HL-60/S4 treated with phorbol 12-myristate 13-acetate at 8.2 ng/mL for 4 days and 3 days (cell line): ENCODE results near the gene WDR5B.
"Not testable (repeated sequence)": the region's sequence is repeated elsewhere in the genome, so short reads cannot be mapped to it uniquely, and the experiment has no call there.

Experiments
- in situ Hi-C: fragments of 300-500 bp; cut with MboI; formaldehyde crosslinking; loops from 2 replicates; pipeline ENCODE4 v1.15.0; 2022; ENCODE audit warnings: low sequenced_read_pairs

WDR5B gene

GRCh38 chr3:122374034-122374433 lies 41.8 kb downstream of the WDR5B start:
- in situ Hi-C loops = no loop called here

- in situ Hi-C loops = no loop called here
Measured at GRCh38 chr3:122366379-122366749, 49.5 kb downstream of the WDR5B start.

- in situ Hi-C loops = not testable (repeated sequence)
Measured at GRCh38 chr3:122365582-122366378, 50.1 kb downstream of the WDR5B start.

- in situ Hi-C loops = no loop called here
Measured at GRCh38 chr3:122365073-122365472, 50.8 kb downstream of the WDR5B start.

- in situ Hi-C loops = no loop called here
Measured at GRCh38 chr3:122364490-122364889, 51.4 kb downstream of the WDR5B start.
